Hepatocyte (in vitro differentiated cells): Measurements from ENCODE around the gene CARD11. TPM values are rescaled to one million over a fixed set of nuclear protein-coding genes. Genes with fewer than 3 reads are reported as not detected.
A peak's percentile ranks its signal among the peaks of the same experiment; 100 is the strongest.

Experiments used
- DNase-seq: peaks from one replicate; pipeline ENCODE4 v3.0.0-alpha.2; 2016; ENCODE audit warnings: low spot score
- H2AFZ ChIP-seq: fragments of 200-600 bp; sonication (generic); 2 replicates; pipeline ENCODE4 v1.6.0; 2016; ENCODE audit warnings: antibody characterized with exemption, mild to moderate bottlenecking
- H3K27ac ChIP-seq: fragments of 200-600 bp; sonication (generic); 2 replicates; pipeline ENCODE4 v1.5.1; 2016; ENCODE audit warnings: mild to moderate bottlenecking
- H3K27me3 ChIP-seq: fragments of 200-600 bp; sonication (generic); 2 replicates; pipeline ENCODE4 v1.6.1; 2016
- H3K36me3 ChIP-seq: fragments of 200-600 bp; sonication (generic); replicated peaks from 2 replicates; pipeline ENCODE4 v1.5.1; 2016; ENCODE audit warnings: low read depth; ENCODE audit not compliant: insufficient read depth
- H3K4me1 ChIP-seq: fragments of 200-600 bp; sonication (generic); 2 replicates; pipeline ENCODE4 v1.5.1; 2016; ENCODE audit warnings: mild to moderate bottlenecking, moderate library complexity; ENCODE audit not compliant: insufficient read depth
- H3K4me2 ChIP-seq: fragments of 200-600 bp; sonication (generic); 2 replicates; pipeline ENCODE4 v1.6.0; 2016
- H3K4me3 ChIP-seq: fragments of 200-600 bp; sonication (generic); 2 replicates; pipeline ENCODE4 v1.5.1; 2016; ENCODE audit warnings: mild to moderate bottlenecking
- H3K79me2 ChIP-seq: fragments of 200-600 bp; sonication (generic); 2 replicates; pipeline ENCODE4 v1.6.0; 2017; ENCODE audit warnings: mild to moderate bottlenecking
- H3K9me2 ChIP-seq: fragments of 200-600 bp; sonication (generic); replicated peaks from 2 replicates; pipeline ENCODE4 v1.6.0; 2017; ENCODE audit warnings: mild to moderate bottlenecking; ENCODE audit not compliant: insufficient read depth
- H3K9me3 ChIP-seq: fragments of 200-600 bp; sonication (generic); 2 replicates; pipeline ENCODE4 v1.5.1; 2016; ENCODE audit warnings: low read depth, mild to moderate bottlenecking
- H4K20me1 ChIP-seq: fragments of 200-600 bp; sonication (generic); 2 replicates; pipeline ENCODE4 v1.6.0; 2016; ENCODE audit warnings: mild to moderate bottlenecking; ENCODE audit not compliant: insufficient read depth, poor library complexity, severe bottlenecking
- EZH2 ChIP-seq: fragments of 200-600 bp; sonication (generic); IDR thresholded peaks from 2 replicates; pipeline ENCODE4 v1.6.1; 2016; ENCODE audit warnings: antibody characterized with exemption, mild to moderate bottlenecking, borderline replicate concordance
- EZH2phosphoT487 ChIP-seq: fragments of 200-600 bp; sonication (generic); IDR thresholded peaks from one replicate; pipeline ENCODE4 v1.6.1; 2018; ENCODE audit warnings: antibody characterized with exemption, mild to moderate bottlenecking, low read depth, moderate library complexity; ENCODE audit not compliant: unreplicated experiment, severe bottlenecking
- WGBS: methylation state at CpG from one replicate; pipeline ENCODE4 v1.1.6; 2016; ENCODE audit warnings: low lambda C conversion rate; ENCODE audit errors: missing lambda C conversion rate; 5-methylcytosine and 5-hydroxymethylcytosine counted together
- polyA plus RNA-seq: library from polyadenylated mRNA; unstranded; fragments of >200 nt; fragmentation: Nextera tagmentation; extraction: Ambion mirVana; gene quantifications from 2 replicates; pipeline ENCODE4 v1.2.1, GENCODE V29; 2016
- total RNA-seq: library from RNA; depleted of rRNA; stranded (reverse); fragments of >200 nt; gene quantifications from 2 replicates; pipeline ENCODE4 v1.2.3, GENCODE V29; 2014
- TF ChIP-seq, protein P1 (sequence below): fragments of 200-600 bp; sonication (generic); IDR thresholded peaks from 2 replicates; pipeline ENCODE4 v1.5.1; 2016; ENCODE audit warnings: antibody characterized with exemption, mild to moderate bottlenecking; ENCODE audit not compliant: poor library complexity

The CARD11 gene
- total and polyA plus RNA-seq, 2 experiments from 2014 or later, result 9.6 to 10.9 TPM

GRCh38 chr7:2892549-2892948 lies 151.1 kb downstream of the CARD11 start:
- H3K27ac ChIP-seq, result no peak overlapping the region
- 78% methylated on average over 8 of the region's 8 CpGs for WGBS
- H3K79me2 ChIP-seq, result no peaks in the 10 kb centered on the region

DNA sequence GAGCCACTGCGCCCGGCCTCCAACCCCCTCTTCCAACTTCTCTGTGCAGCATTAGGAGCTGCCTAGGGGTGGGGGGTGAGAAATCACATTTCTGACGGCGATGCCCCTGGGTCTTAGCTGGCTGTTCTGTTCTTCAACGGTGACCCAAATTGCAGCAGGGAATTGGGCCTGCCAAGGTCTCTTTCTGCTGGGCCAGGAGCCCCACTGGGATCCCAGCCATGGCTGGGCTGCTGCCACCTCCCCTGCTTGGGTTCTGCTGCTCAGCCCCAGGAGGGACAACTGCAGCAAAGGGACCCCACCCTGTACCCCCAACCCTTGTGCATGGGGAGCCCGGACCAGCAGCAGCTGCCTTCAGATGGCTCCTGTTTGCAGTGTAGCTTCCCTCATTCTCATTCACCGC lies 155.9 kb downstream of the CARD11 start:
- Histone ChIP-seq H2AFZ (no peak overlapping the region), H3K9me3 (no peaks in the 10 kb centered on the region), H3K4me2 (no peak overlapping the region), H3K4me1 (no peaks in the 10 kb centered on the region), H3K27ac (no peak overlapping the region), H3K79me2 (no peaks in the 10 kb centered on the region), H3K4me3 (no peak overlapping the region), H3K9me2 (no peaks in the 10 kb centered on the region), H3K36me3 (no peaks in the 10 kb centered on the region), H3K27me3 (no peaks in the 10 kb centered on the region), H4K20me1 (no peaks in the 10 kb centered on the region)
- DNase-seq, result no peak
- TF ChIP-seq EZH2, result no peak
- TF ChIP-seq, protein P1, sequence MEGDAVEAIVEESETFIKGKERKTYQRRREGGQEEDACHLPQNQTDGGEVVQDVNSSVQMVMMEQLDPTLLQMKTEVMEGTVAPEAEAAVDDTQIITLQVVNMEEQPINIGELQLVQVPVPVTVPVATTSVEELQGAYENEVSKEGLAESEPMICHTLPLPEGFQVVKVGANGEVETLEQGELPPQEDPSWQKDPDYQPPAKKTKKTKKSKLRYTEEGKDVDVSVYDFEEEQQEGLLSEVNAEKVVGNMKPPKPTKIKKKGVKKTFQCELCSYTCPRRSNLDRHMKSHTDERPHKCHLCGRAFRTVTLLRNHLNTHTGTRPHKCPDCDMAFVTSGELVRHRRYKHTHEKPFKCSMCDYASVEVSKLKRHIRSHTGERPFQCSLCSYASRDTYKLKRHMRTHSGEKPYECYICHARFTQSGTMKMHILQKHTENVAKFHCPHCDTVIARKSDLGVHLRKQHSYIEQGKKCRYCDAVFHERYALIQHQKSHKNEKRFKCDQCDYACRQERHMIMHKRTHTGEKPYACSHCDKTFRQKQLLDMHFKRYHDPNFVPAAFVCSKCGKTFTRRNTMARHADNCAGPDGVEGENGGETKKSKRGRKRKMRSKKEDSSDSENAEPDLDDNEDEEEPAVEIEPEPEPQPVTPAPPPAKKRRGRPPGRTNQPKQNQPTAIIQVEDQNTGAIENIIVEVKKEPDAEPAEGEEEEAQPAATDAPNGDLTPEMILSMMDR, result no peak
- TF ChIP-seq EZH2phosphoT487, result no peak
- WGBS, result 67% methylated on average over 7 of the region's 7 CpGs

More at GRCh38 chr7:2892549-2892948, 151.1 kb downstream of the CARD11 start:
- no peak for DNase-seq
- Histone ChIP-seq H3K9me3 (no peaks in the 10 kb centered on the region), H3K27me3 (no peaks in the 10 kb centered on the region), H2AFZ (no peak overlapping the region), H3K4me2 (no peak overlapping the region), H3K4me3 (no peak overlapping the region), H3K36me3 (no peaks in the 10 kb centered on the region), H3K4me1 (no peaks in the 10 kb centered on the region), H4K20me1 (no peaks in the 10 kb centered on the region), H3K9me2 (no peaks in the 10 kb centered on the region)
- no peak for TF ChIP-seq EZH2phosphoT487

DNA sequence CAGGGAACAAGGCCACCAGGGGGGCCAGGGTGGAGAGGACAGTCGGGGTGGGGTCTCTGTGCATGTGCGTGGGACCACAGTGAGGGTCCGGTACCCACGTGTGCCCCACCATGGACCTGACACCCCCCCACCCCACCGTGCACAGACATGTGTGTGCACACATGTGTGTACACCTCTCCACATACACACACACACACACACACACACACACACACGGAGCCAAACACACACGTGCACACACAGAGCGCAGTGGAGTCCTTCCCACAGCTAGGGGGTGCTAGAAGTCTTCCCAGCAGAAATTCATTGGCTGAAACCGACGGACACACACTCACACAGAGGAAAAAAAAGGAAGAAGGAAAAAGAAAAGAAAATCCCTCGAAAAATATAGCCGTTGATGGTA lies 156.8 kb downstream of the CARD11 start:
- no peaks in the 10 kb centered on the region for H3K4me1 ChIP-seq
- H3K27me3 ChIP-seq, result no peaks in the 10 kb centered on the region
- H3K4me3 ChIP-seq, result no peak overlapping the region
- 9% methylated on average over 7 of the region's 12 CpGs for WGBS
- no peak overlapping the region for H2AFZ ChIP-seq
- H4K20me1 ChIP-seq, result no peaks in the 10 kb centered on the region
- DNase-seq, result peak; percentile 84
- no peaks in the 10 kb centered on the region for H3K79me2 ChIP-seq
- H3K9me2 ChIP-seq, result no peaks in the 10 kb centered on the region
- H3K4me2 ChIP-seq, result peak overlapping the region; percentile 26
- TF ChIP-seq EZH2 (no peak), EZH2phosphoT487 (no peak)
- TF ChIP-seq, protein P1, result peak; percentile 91
- no peaks in the 10 kb centered on the region for H3K36me3 ChIP-seq
- H3K27ac ChIP-seq, result no peak overlapping the region
- H3K9me3 ChIP-seq, result no peaks in the 10 kb centered on the region

- no peak overlapping the region for H3K4me3 ChIP-seq
- no peak for TF ChIP-seq EZH2
- TF ChIP-seq, protein P1, result no peak
- TF ChIP-seq EZH2phosphoT487, result no peak
- no peaks in the 10 kb centered on the region for H4K20me1 ChIP-seq
- no peak overlapping the region for H3K27ac ChIP-seq
- 67% methylated on average over 5 of the region's 5 CpGs for WGBS
- no peaks in the 10 kb centered on the region for H3K9me3 ChIP-seq
- H3K9me2 ChIP-seq, result no peaks in the 10 kb centered on the region
- no peaks in the 10 kb centered on the region for H3K4me1 ChIP-seq
- no peaks in the 10 kb centered on the region for H3K79me2 ChIP-seq
- no peaks in the 10 kb centered on the region for H3K27me3 ChIP-seq
- H3K4me2 ChIP-seq, result no peak overlapping the region
- no peak for DNase-seq
- no peak overlapping the region for H2AFZ ChIP-seq
- H3K36me3 ChIP-seq, result no peaks in the 10 kb centered on the region
Measured at GRCh38 chr7:2886391-2886790, 157.3 kb downstream of the CARD11 start.
